CD8-positive, alpha-beta memory T cell (primary cell): ENCODE results near the gene SLC7A8. TPM values are rescaled to one million over a fixed set of nuclear protein-coding genes. Genes with fewer than 3 reads are reported as not detected.
"Not testable (repeated sequence)": the region's sequence is repeated elsewhere in the genome, so short reads cannot be mapped to it uniquely, and the experiment has no call there.

ENCODE experiments used
- CTCF ChIA-PET: fragments of 350-600 bp; sonication (Branson Sonifier 250); formaldehyde crosslinking; loops from one replicate; lab custom pipeline; 2021; ENCODE audit warnings: antibody characterized with exemption; lab: Charles Lee
- POLR2A ChIA-PET: fragments of 350-600 bp; sonication (Branson Sonifier 250); formaldehyde crosslinking; loops from one replicate; lab custom pipeline; 2021; ENCODE audit warnings: antibody characterized with exemption; lab: Charles Lee
- DNase-seq, 5 donors: peaks; one replicate each; pipeline versions ENCODE4 v3.0.0 to v3.0.0-alpha.2; 2020 to 2022; ENCODE audit warnings: mixed read lengths in 1 of 5
- H3K27ac ChIP-seq: one replicate; pipeline ENCODE4 v1.7.0; 2013; ENCODE audit warnings: low read depth, mild to moderate bottlenecking, low read length, moderate library complexity
- H3K27me3 ChIP-seq: 2 replicates; pipeline ENCODE4 v1.7.0; 2013; ENCODE audit warnings: low read length, mild to moderate bottlenecking; ENCODE audit not compliant: insufficient read depth, poor library complexity, severe bottlenecking
- H3K36me3 ChIP-seq: 2 replicates; pipeline ENCODE4 v1.7.0; 2013; ENCODE audit warnings: mild to moderate bottlenecking, low read length, moderate library complexity; ENCODE audit not compliant: insufficient read depth
- H3K4me1 ChIP-seq: 2 replicates; pipeline ENCODE4 v1.7.0; 2013; ENCODE audit warnings: mild to moderate bottlenecking, low read length, moderate library complexity; ENCODE audit not compliant: insufficient read depth
- H3K4me3 ChIP-seq: 2 replicates; pipeline ENCODE4 v1.7.0; 2013; ENCODE audit warnings: mild to moderate bottlenecking, low read length
- H3K9me3 ChIP-seq: 2 replicates; pipeline ENCODE4 v1.7.0; 2013; ENCODE audit warnings: mild to moderate bottlenecking, low read length
- H3K27ac Mint-ChIP-seq, 8 donors: one replicate each; pipeline ENCODE4 v1.8.0; 2020 to 2021; ENCODE audit warnings: mixed read lengths in 8 of 8, mild to moderate bottlenecking in 6 of 8, inconsistent platforms in 3 of 8, moderate library complexity in 3 of 8
- H3K27me3 Mint-ChIP-seq, 2 donors: one replicate each; pipeline ENCODE4 v1.8.0; 2020 to 2021; ENCODE audit warnings: mixed read lengths in 2 of 2, mild to moderate bottlenecking in 1 of 2, moderate library complexity in 1 of 2
- H3K36me3 Mint-ChIP-seq, 3 donors: one replicate each; pipeline ENCODE4 v1.8.0; 2020 to 2021; ENCODE audit warnings: mixed read lengths in 3 of 3, inconsistent platforms in 1 of 3, mild to moderate bottlenecking in 1 of 3
- H3K4me1 Mint-ChIP-seq, 3 donors: one replicate each; pipeline ENCODE4 v1.8.0; 2020 to 2021; ENCODE audit warnings: mixed read lengths in 3 of 3, inconsistent platforms in 1 of 3, mild to moderate bottlenecking in 1 of 3
- H3K4me3 Mint-ChIP-seq, 7 donors: one replicate each; pipeline ENCODE4 v1.8.0; 2020 to 2021; ENCODE audit warnings: mixed read lengths in 7 of 7, mild to moderate bottlenecking in 6 of 7, moderate library complexity in 4 of 7, inconsistent platforms in 2 of 7
- H3K9me3 Mint-ChIP-seq, 5 donors: one replicate each; pipeline ENCODE4 v1.8.0; 2020 to 2022; ENCODE audit warnings: mixed read lengths in 5 of 5, mild to moderate bottlenecking in 3 of 5, moderate library complexity in 2 of 5, inconsistent platforms in 1 of 5
- polyA plus RNA-seq: library from polyadenylated mRNA; unstranded; fragments of 300-500 nt; fragmentation: Illumina TruSeq; gene quantifications from one replicate; pipeline ENCODE4 v1.2.3, GENCODE V29; 2021
- total RNA-seq, 2 experiments: library from RNA; stranded (reverse); gene quantifications; one replicate each; pipeline ENCODE4 v1.2.3, GENCODE V29; 2021

SLC7A8 gene
- total RNA-seq (1 to 10 TPM; 1.4 to 2.5 TPM), polyA plus RNA-seq (0.51 TPM)

GRCh38 chr14:23183479-23183878, at the start of gene SLC7A8:
TSS of gene SLC7A8 (minus strand) at chr14:23183660. CDS start at chr14:23182914, 746 bp downstream.
- Histone ChIP-seq H3K4me3 (peak within 1 kb of the TSS; percentile 71), H3K36me3 (no peaks in the 10 kb centered on the region), H3K27ac (no peak within 1 kb of the TSS), H3K9me3 (no peaks in the 10 kb centered on the region), H3K27me3 (peaks cover 4% of the 10 kb centered on the region), H3K4me1 (peaks cover 9% of the 10 kb centered on the region)
- Mint-ChIP-seq H3K9me3 (no peaks in the 10 kb centered on the region), H3K27ac (no peak within 1 kb of the TSS), H3K4me3 (no peak within 1 kb of the TSS), H3K36me3 (no peaks in the 10 kb centered on the region), H3K4me1 (peaks cover 0 to 3% (median 0%) of the 10 kb centered on the region in 3 donors), H3K27me3 (peaks cover 12 to 30% of the 10 kb centered on the region in 2 donors)
- CTCF ChIA-PET, result interaction anchor here (2.1 to 2.4 kb wide), 2 partner anchors 62 to 115 kb away, joined by 5 to 17 read pairs; no protein-coding TSS in a partner anchor
- peak in 1 of 5 donors; percentile 45 for DNase-seq
- POLR2A ChIA-PET, result interaction anchor here (0.7 kb wide), 1 partner anchor 160 kb away, joined by 17 read pairs; no protein-coding TSS in a partner anchor

- peaks cover 4 to 12% of the 10 kb centered on the region in 2 donors for H3K27me3 Mint-ChIP-seq
- H3K27ac ChIP-seq, H3K4me3 Mint-ChIP-seq, H3K4me1 Mint-ChIP-seq, CTCF ChIA-PET, H3K36me3 ChIP-seq, H3K9me3 Mint-ChIP-seq, H3K27me3 ChIP-seq, DNase-seq, H3K36me3 Mint-ChIP-seq, H3K4me3 ChIP-seq, H3K27ac Mint-ChIP-seq, POLR2A ChIA-PET, H3K9me3 ChIP-seq, H3K4me1 ChIP-seq: not testable (repeated sequence)
These were observed 48.9 kb upstream of the SLC7A8 start for GRCh38 chr14:23232241-23232808.

GRCh38 chr14:23228812-23229211, 45.4 kb upstream of the SLC7A8 start:
- no peak for DNase-seq
- Mint-ChIP-seq H3K4me1 (no peaks in the 10 kb centered on the region), H3K27ac (no peak overlapping the region), H3K4me3 (no peak overlapping the region), H3K9me3 (peaks cover 0 to 9% (median 4%) of the 10 kb centered on the region in 5 donors), H3K27me3 (peaks cover 4 to 14% of the 10 kb centered on the region in 2 donors), H3K36me3 (no peaks in the 10 kb centered on the region)
- H3K4me1 ChIP-seq, result no peaks in the 10 kb centered on the region
- H3K27ac ChIP-seq, result no peak overlapping the region
- H3K36me3 ChIP-seq, result no peaks in the 10 kb centered on the region
- ChIA-PET POLR2A (no interaction called here), CTCF (no interaction called here)
- no peak overlapping the region for H3K4me3 ChIP-seq
- H3K9me3 ChIP-seq, result no peaks in the 10 kb centered on the region
- H3K27me3 ChIP-seq, result no peaks in the 10 kb centered on the region

- no peak overlapping the region for H3K4me3 ChIP-seq
- POLR2A ChIA-PET, result no interaction called here
- peaks cover 0 to 9% (median 4%) of the 10 kb centered on the region in 5 donors for H3K9me3 Mint-ChIP-seq
- H3K9me3 ChIP-seq, result no peaks in the 10 kb centered on the region
- no peaks in the 10 kb centered on the region for H3K27me3 ChIP-seq
- H3K4me1 ChIP-seq, result no peaks in the 10 kb centered on the region
- H3K4me1 Mint-ChIP-seq, result no peaks in the 10 kb centered on the region
- peaks cover 6 to 15% of the 10 kb centered on the region in 2 donors for H3K27me3 Mint-ChIP-seq
- H3K27ac ChIP-seq, result no peak overlapping the region
- no peaks in the 10 kb centered on the region for H3K36me3 ChIP-seq
- no peak overlapping the region for H3K4me3 Mint-ChIP-seq
- no peaks in the 10 kb centered on the region for H3K36me3 Mint-ChIP-seq
- no peak overlapping the region for H3K27ac Mint-ChIP-seq
- CTCF ChIA-PET, result no interaction called here
- no peak for DNase-seq
These were observed 44.1 kb upstream of the SLC7A8 start for GRCh38 chr14:23227566-23227965.

GRCh38 chr14:23224958-23225357, 41.5 kb upstream of the SLC7A8 start:
- H3K27me3 ChIP-seq, H3K4me3 ChIP-seq, H3K36me3 Mint-ChIP-seq, H3K27ac ChIP-seq, H3K4me1 Mint-ChIP-seq, H3K4me1 ChIP-seq, H3K36me3 ChIP-seq, POLR2A ChIA-PET, H3K9me3 Mint-ChIP-seq, H3K4me3 Mint-ChIP-seq, DNase-seq, H3K27ac Mint-ChIP-seq, H3K9me3 ChIP-seq: not testable (repeated sequence)
- peaks cover 14 to 32% of the 10 kb centered on the region in 2 donors for H3K27me3 Mint-ChIP-seq
- CTCF ChIA-PET, result interaction anchor here (0.6 kb wide), 1 partner anchor 1729 kb away, joined by 3 read pairs; no protein-coding TSS in a partner anchor

GRCh38 chr14:23219075-23219474, 35.6 kb upstream of the SLC7A8 start:
- Histone ChIP-seq H3K4me3 (no peak overlapping the region), H3K27ac (no peak overlapping the region), H3K36me3 (no peaks in the 10 kb centered on the region), H3K9me3 (no peaks in the 10 kb centered on the region), H3K4me1 (no peaks in the 10 kb centered on the region), H3K27me3 (no peaks in the 10 kb centered on the region)
- H3K27ac Mint-ChIP-seq, result no peak overlapping the region
- H3K9me3 Mint-ChIP-seq, result peaks cover 0 to 7% (median under 1%) of the 10 kb centered on the region in 5 donors
- DNase-seq, result no peak
- no peak overlapping the region for H3K4me3 Mint-ChIP-seq
- H3K27me3 Mint-ChIP-seq, result peaks cover 27 to 53% of the 10 kb centered on the region in 2 donors
- H3K4me1 Mint-ChIP-seq, result no peaks in the 10 kb centered on the region
- ChIA-PET POLR2A (no interaction called here), CTCF (no interaction called here)
- no peaks in the 10 kb centered on the region for H3K36me3 Mint-ChIP-seq

GRCh38 chr14:23217032-23218020, 33.9 kb upstream of the SLC7A8 start:
- Mint-ChIP-seq H3K9me3 (peaks cover 0 to 7% (median 0%) of the 10 kb centered on the region in 5 donors), H3K27me3 (peaks cover 24 to 52% of the 10 kb centered on the region in 2 donors), H3K4me1 (no peaks in the 10 kb centered on the region), H3K4me3 (no peak overlapping the region), H3K27ac (no peak overlapping the region), H3K36me3 (no peaks in the 10 kb centered on the region)
- H3K9me3 ChIP-seq, result no peaks in the 10 kb centered on the region
- no peaks in the 10 kb centered on the region for H3K27me3 ChIP-seq
- no peak overlapping the region for H3K27ac ChIP-seq
- no peak overlapping the region for H3K4me3 ChIP-seq
- H3K4me1 ChIP-seq, result no peaks in the 10 kb centered on the region
- ChIA-PET POLR2A (no interaction called here), CTCF (no interaction called here)
- H3K36me3 ChIP-seq, result no peaks in the 10 kb centered on the region
- DNase-seq, result no peak

- POLR2A ChIA-PET, result no interaction called here
- H3K4me3 Mint-ChIP-seq, result no peak overlapping the region
These were observed 32.0 kb upstream of the SLC7A8 start for GRCh38 chr14:23215421-23215820.

More at GRCh38 chr14:23215421-23215820, 32.0 kb upstream of the SLC7A8 start:
- Mint-ChIP-seq H3K27ac (no peak overlapping the region), H3K27me3 (peaks cover 23 to 48% of the 10 kb centered on the region in 2 donors), H3K4me1 (no peaks in the 10 kb centered on the region), H3K36me3 (no peaks in the 10 kb centered on the region), H3K9me3 (peaks cover 0 to 7% (median 0%) of the 10 kb centered on the region in 5 donors)
- H3K4me3 ChIP-seq, result no peak overlapping the region
- H3K27ac ChIP-seq, result no peak overlapping the region
- H3K9me3 ChIP-seq, result no peaks in the 10 kb centered on the region
- no peak for DNase-seq
- H3K27me3 ChIP-seq, result no peaks in the 10 kb centered on the region
- CTCF ChIA-PET, result no interaction called here
- no peaks in the 10 kb centered on the region for H3K4me1 ChIP-seq
- H3K36me3 ChIP-seq, result no peaks in the 10 kb centered on the region
